Stimulated activated CD8-positive, alpha-beta memory T cell treated with anti-CD3 and anti-CD28 coated beads, Interleukin-4, amount 100 ng/mL, for 24 hours (primary cell): ENCODE data around the gene PSAP.

Experiments used
- DNase-seq: peaks from one replicate; pipeline ENCODE4 v3.0.0-alpha.2; 2020; ENCODE audit warnings: low read depth

Gene PSAP

GRCh38 chr10:71807557-71808510, 43.2 kb downstream of the PSAP start:
- no peak for DNase-seq

GRCh38 chr10:71806704-71807556, 44.1 kb downstream of the PSAP start:
- DNase-seq, result no peak

DNA sequence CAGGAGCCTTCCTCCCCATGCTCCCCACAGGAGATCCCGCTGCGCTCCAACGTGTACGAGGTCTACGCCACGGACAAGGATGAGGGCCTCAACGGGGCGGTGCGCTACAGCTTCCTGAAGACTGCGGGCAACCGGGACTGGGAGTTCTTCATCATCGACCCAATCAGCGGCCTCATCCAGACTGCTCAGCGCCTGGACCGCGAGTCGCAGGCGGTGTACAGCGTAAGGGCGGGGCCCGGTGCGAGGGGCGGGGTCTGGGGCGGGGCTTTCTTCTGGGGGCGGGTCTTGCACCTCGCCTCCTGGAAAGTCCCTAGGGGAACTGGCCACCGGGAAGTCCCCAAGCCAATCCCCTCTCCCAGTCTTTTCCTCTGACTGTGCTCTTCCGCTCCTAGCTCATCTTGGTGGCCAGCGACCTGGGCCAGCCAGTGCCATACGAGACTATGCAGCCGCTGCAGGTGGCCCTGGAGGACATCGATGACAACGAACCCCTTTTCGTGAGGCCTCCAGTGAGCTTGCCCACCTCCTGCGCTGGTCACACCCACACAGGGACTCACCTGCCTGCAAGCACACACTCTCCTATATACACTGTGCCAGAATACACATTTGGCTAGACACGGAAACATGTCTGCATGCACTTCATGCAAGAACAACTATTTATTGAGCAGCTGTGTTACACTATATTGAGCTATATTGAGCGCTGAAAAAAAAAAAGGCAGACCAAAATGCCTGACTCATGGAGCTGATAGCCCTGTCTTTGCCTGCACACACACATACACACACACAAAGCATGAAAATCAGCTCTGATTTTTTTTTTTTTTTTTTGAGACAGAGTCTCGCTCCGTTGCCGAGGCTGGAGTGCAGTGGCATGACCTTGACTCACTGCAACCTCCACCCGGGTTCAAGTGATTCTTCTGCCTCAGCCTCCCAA, 45.0 kb downstream of the PSAP start:
- no peak for DNase-seq

DNA sequence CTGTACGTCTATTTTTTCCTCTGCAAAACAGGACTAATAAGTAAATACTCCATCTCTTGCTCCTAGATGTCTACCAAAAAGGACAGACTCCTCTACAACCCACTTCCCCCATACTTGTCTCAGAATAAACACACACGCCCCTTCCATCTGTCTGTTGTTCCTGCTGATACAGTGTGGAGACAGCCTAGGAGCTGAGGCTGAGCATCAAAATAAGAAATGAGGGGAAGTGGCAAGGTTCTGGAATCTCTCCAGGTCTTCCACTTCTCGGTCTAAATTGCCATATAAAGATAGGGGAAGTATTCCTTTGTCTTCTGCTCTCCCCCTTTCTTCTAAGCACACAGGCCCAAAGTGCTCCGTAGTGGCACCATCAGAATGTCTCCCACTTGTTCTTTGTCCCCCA, 47.0 kb downstream of the PSAP start:
- DNase-seq, result no peak

DNA sequence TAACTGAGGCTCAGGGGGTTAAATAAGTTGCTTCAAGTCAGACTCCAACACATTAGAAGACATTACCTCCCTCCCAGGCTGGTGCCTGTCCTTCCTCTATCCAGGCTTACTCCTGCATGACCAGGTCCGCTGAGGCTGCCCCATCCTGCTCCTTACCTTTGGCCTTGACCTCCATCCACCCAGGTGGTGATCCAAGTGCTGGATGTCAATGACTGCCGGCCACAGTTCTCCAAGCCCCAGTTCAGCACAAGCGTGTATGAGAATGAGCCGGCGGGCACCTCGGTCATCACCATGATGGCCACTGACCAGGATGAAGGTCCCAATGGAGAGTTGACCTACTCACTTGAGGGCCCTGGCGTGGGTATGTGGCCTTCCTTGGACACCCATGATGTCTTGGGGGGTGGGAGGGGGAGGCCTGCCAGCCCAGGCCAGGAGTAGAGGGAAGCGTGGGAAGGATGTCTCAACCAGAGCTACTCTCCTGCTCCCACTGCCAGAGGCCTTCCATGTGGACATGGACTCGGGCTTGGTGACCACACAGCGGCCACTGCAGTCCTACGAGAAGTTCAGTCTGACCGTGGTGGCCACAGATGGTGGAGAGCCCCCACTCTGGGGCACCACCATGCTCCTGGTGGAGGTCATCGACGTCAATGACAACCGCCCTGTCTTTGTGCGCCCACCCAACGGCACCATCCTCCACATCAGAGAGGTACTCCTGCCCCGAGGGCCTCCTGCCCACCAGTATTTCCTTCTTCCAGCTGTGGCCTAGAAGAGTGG, 48.1 kb downstream of the PSAP start:
- no peak for DNase-seq

DNA sequence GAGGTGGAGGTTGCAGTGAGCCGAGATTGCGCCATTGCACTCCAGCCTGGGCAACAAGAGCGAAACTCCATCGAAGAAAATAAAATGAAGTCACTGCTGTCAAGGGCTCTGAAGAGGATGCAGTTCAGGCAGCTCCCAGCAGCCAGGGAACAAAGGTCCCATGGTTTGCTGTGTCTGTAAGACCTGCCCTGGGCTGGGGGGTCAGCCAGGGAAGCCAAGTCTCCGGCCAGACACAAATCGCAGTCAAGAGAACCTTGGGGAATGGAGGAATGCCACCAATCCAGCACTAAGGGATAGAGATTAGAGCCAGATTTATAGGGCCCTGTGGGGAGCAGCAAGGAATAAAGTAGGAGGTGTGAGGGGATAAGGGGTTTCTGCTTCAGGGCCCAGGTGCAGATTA, 48.8 kb downstream of the PSAP start:
- DNase-seq, result no peak

- DNase-seq, result no peak
Observed at GRCh38 chr10:71801361-71801760, 49.7 kb downstream of the PSAP start.

- DNase-seq, result no peak
Observed at GRCh38 chr10:71799608-71800453, 51.2 kb downstream of the PSAP start.

- no peak for DNase-seq
Observed at GRCh38 chr10:71799112-71799511, 51.9 kb downstream of the PSAP start.

- no peak for DNase-seq
Observed at GRCh38 chr10:71798308-71798624, 52.8 kb downstream of the PSAP start.

DNA sequence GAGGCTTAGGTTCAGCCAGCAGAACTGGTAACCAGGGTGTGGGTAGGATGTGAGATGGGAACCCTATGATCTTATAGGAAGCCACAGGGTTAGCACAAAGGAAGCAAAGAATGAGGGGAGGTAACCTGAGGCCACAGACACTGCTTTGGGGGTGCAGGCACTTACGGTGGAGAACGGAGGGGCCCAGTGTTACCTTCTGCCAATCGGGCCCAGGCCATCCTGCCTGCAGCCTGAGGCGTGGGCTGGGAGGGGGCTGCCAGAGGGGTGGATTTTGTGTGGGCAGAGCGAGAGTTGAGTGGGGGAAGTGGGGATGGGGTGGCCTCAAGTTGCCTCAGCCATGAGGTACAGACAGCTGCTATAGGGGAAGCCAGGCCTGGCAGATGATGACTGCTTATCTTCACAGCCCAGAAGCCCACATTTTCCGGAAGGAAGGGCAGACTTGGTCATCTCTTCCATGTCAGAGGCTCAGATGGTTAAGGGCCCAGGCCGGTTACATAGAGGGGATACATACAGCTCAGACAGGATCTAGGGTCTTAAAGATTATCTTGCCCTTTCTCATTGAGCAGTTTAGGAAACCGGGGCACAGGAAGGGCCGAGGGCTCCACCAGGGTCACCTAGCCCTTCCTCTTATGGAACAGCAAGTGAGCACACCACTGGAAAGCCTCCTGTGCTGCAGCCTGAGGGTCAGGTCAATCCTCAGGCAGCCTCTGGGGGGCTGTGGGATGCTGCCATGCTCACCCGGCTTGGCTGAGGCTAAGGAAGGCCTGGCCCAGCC, 53.3 kb downstream of the PSAP start:
- no peak for DNase-seq

- no peak for DNase-seq
Observed at GRCh38 chr10:71796749-71797405, 54.2 kb downstream of the PSAP start.

DNA sequence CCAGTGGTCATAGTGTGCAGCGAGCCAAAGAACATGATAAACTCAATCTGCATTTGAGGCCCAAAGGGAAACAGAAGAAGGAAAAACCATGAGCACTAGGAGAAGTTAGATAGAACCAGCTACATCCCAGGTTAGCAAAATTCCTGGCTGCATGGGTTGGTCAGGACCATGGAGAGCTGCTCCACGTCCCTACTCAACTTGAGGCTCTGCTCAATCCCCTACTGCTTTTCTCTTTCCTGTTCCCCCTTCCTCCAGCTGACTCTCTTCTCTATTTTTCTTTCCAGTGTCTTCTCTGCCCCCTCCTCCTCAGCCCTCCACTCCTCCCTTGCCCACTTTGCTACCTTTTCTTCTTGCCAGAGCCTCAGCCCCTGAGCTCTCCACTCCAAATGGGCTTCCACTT, 55.8 kb downstream of the PSAP start:
- no peak for DNase-seq

DNA sequence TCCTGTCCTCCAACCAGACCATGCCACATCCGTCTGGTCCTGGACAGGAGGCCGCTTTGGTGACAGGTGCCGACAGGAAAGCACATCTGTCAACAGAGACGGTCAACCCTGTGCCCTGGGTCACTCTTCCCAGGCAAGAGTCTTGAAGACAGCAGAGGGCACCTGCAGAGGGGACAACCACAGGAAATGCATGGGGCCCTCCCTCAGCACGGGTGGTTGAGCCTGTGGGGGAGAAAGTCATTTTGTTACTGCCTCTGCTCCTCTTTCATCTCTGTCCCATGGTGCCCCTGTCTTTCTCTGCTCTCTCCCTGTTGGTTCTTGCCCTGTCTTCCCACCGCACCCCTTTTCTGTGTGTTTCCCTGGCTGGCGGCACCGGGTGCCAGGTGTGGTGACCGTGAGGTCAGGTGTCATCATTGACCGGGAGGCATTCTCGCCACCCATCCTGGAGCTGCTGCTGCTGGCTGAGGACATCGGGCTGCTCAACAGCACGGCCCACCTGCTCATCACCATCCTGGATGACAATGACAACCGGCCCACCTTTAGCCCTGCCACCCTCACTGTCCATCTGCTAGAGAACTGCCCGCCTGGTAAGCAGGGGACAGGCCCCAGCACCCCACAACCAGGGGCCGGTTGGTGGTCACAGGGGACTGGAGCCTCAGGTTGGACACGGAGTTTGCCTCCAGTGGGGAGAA, 60.2 kb downstream of the PSAP start:
- no peak for DNase-seq

- no peak for DNase-seq
Observed at GRCh38 chr10:71789871-71790270, 61.2 kb downstream of the PSAP start.

- no peak for DNase-seq
Observed at GRCh38 chr10:71788954-71789353, 62.1 kb downstream of the PSAP start.

DNA sequence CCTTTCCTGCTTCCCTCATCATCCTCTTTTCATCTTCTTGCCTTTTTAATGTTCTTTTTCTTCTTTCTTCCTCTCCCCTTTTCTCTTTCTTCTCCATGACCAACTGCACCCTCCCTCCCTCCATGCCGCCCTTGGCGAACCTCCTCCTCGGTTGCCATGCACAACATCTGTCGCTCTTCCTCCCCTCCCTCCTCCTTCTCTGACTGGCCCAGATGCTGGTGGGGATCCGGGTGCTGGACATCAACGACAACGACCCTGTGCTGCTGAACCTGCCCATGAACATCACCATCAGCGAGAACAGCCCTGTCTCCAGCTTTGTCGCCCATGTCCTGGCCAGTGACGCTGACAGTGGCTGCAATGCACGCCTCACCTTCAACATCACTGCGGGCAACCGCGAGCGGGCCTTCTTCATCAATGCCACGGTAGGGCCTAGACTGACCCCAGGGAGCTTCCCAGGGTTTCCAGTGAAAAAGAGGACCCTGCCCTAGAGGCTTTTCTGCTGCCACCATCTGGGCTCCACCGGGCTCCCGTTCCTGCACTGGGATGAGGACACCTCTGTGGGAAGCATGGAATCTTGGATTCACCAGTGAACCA, 66.3 kb downstream of the PSAP start:
- DNase-seq, result no peak
